LNCaP clone FGC (cell line): ENCODE data around the gene SNX3.

Source experiments
- DNase-seq: peaks from one replicate; pipeline ENCODE4 v3.0.0-alpha.2; 2011; ENCODE audit warnings: low read depth
- H3K4me3 ChIP-seq: 2 replicates; pipeline ENCODE4 v1.5.1; 2011; ENCODE audit warnings: mild to moderate bottlenecking, low read depth, low read length, control low read depth
- CTCF ChIP-seq: IDR thresholded peaks from 2 replicates; pipeline ENCODE4 v1.5.1; 2012; ENCODE audit warnings: mild to moderate bottlenecking; ENCODE audit not compliant: control insufficient read depth, insufficient read depth; ENCODE audit errors: extremely low read depth

SNX3 gene

GRCh38 chr6:108168090-108168463, 92.8 kb downstream of the SNX3 start:
- TF ChIP-seq CTCF, result no peak
- H3K4me3 ChIP-seq, result no peak overlapping the region
- DNase-seq, result no peak

- H3K4me3 ChIP-seq, result no peak overlapping the region
- no peak for DNase-seq
Observed at GRCh38 chr6:108167449-108168089, 93.3 kb downstream of the SNX3 start.

GRCh38 chr6:108166664-108167448, 94.0 kb downstream of the SNX3 start:
- TF ChIP-seq CTCF, result no peak
- no peak overlapping the region for H3K4me3 ChIP-seq

More at GRCh38 chr6:108167449-108168089, 93.3 kb downstream of the SNX3 start:
- TF ChIP-seq CTCF, result no peak

GRCh38 chr6:108165714-108166663, 94.9 kb downstream of the SNX3 start, which contains the start of gene NR2E1:
Gene NR2E1 (plus strand): TSS chr6:108166022. CDS start chr6:108166766, 744 bp downstream.
- no peak for DNase-seq
- no peak for TF ChIP-seq CTCF
- no peak within 1 kb of the TSS for H3K4me3 ChIP-seq

More at GRCh38 chr6:108166664-108167448, 94.0 kb downstream of the SNX3 start:
- no peak for DNase-seq

- TF ChIP-seq CTCF, result no peak
- no peak for DNase-seq
- H3K4me3 ChIP-seq, result no peak overlapping the region
Observed at GRCh38 chr6:108164815-108165706, 95.8 kb downstream of the SNX3 start.

- no peak for DNase-seq
- no peak for TF ChIP-seq CTCF
- H3K4me3 ChIP-seq, result no peak overlapping the region
Observed at GRCh38 chr6:108164543-108164814, 96.4 kb downstream of the SNX3 start.
